Brain microvascular endothelial cell (primary cell): Measurements from ENCODE around the gene ATXN7.

Experiments
- DNase-seq: peaks from one replicate; pipeline ENCODE4 v3.0.0-alpha.2; 2020
- H3K27ac ChIP-seq: fragments of 250-450 bp; sonication (Bioruptor Pico); 2 replicates; pipeline ENCODE4 v1.5.1; 2020; ENCODE audit warnings: mild to moderate bottlenecking, moderate library complexity
- H3K27me3 ChIP-seq: fragments of 250-450 bp; sonication (Bioruptor Pico); replicated peaks from 2 replicates; pipeline ENCODE4 v1.5.1; 2020; ENCODE audit warnings: mild to moderate bottlenecking
- H3K36me3 ChIP-seq: fragments of 250-450 bp; sonication (Bioruptor Pico); replicated peaks from 2 replicates; pipeline ENCODE4 v1.5.1; 2020; ENCODE audit warnings: mild to moderate bottlenecking
- H3K4me3 ChIP-seq: 2 replicates; pipeline ENCODE4 v1.5.1; 2011; ENCODE audit warnings: low read depth, mild to moderate bottlenecking, control low read depth, low read length, moderate library complexity
- CTCF ChIP-seq: IDR thresholded peaks from 2 replicates; pipeline ENCODE4 v1.5.1; 2011; ENCODE audit warnings: low read depth, mild to moderate bottlenecking, moderate library complexity, low read length, control low read depth, inconsistent platforms; ENCODE audit errors: missing control alignments
- in situ Hi-C: cut with HindIII; loops from 2 replicates; pipeline ENCODE4 v1.10.0; 2017; ENCODE audit warnings: low sequenced_read_pairs, low pct_ligation_motif_present

Gene ATXN7

GRCh38 chr3:64008487-64009351 lies 145.1 kb downstream of the ATXN7 start:
- DNase-seq = peak; percentile 40
- Histone ChIP-seq H3K36me3 (peaks cover 62% of the 10 kb centered on the region), H3K27me3 (no peaks in the 10 kb centered on the region), H3K27ac (no peak overlapping the region), H3K4me3 (no peak overlapping the region)
- in situ Hi-C loops = no loop called here
- TF ChIP-seq CTCF = no peak

GRCh38 chr3:64009528-64009927 lies 145.9 kb downstream of the ATXN7 start:
- Histone ChIP-seq H3K36me3 (peaks cover 65% of the 10 kb centered on the region), H3K27me3 (no peaks in the 10 kb centered on the region), H3K4me3 (no peak overlapping the region), H3K27ac (no peak overlapping the region)
- DNase-seq = no peak
- TF ChIP-seq CTCF = no peak
- in situ Hi-C loops = no loop called here

- peaks cover 65% of the 10 kb centered on the region for H3K36me3 ChIP-seq
- H3K27ac ChIP-seq = no peak overlapping the region
- H3K27me3 ChIP-seq = no peaks in the 10 kb centered on the region
- no peak overlapping the region for H3K4me3 ChIP-seq
- no peak for DNase-seq
- TF ChIP-seq CTCF = no peak
- in situ Hi-C loops = no loop called here
Observed at GRCh38 chr3:64010199-64010598, 146.5 kb downstream of the ATXN7 start.

- H3K27me3 ChIP-seq = no peaks in the 10 kb centered on the region
- no peak overlapping the region for H3K4me3 ChIP-seq
- in situ Hi-C loops = no loop called here
- no peak overlapping the region for H3K27ac ChIP-seq
- H3K36me3 ChIP-seq = peaks cover 55% of the 10 kb centered on the region
- TF ChIP-seq CTCF = no peak
- peak; percentile 83 for DNase-seq
Observed at GRCh38 chr3:64011685-64012084, 148.0 kb downstream of the ATXN7 start.

- no peak for DNase-seq
Observed at GRCh38 chr3:64016941-64017620, 153.4 kb downstream of the ATXN7 start.

More at GRCh38 chr3:64016941-64017620, 153.4 kb downstream of the ATXN7 start:
- Histone ChIP-seq H3K27me3 (no peaks in the 10 kb centered on the region), H3K36me3 (peaks cover 52% of the 10 kb centered on the region), H3K27ac (no peak overlapping the region), H3K4me3 (no peak overlapping the region)
- in situ Hi-C loops = no loop called here
- no peak for TF ChIP-seq CTCF
